ENCODE data around the gene HOXC9. TPM values are rescaled to one million over a fixed set of nuclear protein-coding genes. Genes with fewer than 3 reads are reported as not detected.

HOXC9 gene
- total RNA-seq, 1 experiment from 2014 or later, result not detected

- DNase-seq, result no peak
- Histone ChIP-seq H3K4me2 (ENCODE audit: insufficient read depth, insufficient read length, low read length) (no peak overlapping the region), H3K27ac (ENCODE audit: insufficient read length, low read depth, low read length) (no peak overlapping the region), H3K9me3 (ENCODE audit: control insufficient read depth, low read depth, low read length) (no peaks in the 10 kb centered on the region), H3K4ac (ENCODE audit: low read depth, low read length) (no peak overlapping the region), H2BK12ac (ENCODE audit: insufficient read length, low read depth, low read length) (no peak overlapping the region), H4K5ac (ENCODE audit: insufficient read length, low read depth, low read length) (no peak overlapping the region), H3K18ac (ENCODE audit: insufficient read length, low read depth, low read length) (no peak overlapping the region), H3K56ac (ENCODE audit: insufficient read length, low read depth, low read length) (no peak overlapping the region), H2BK5ac (ENCODE audit: insufficient read length, low read length) (no peak overlapping the region), H4K20me1 (ENCODE audit: control insufficient read depth, insufficient read depth, insufficient read length) (no peaks in the 10 kb centered on the region), H2BK120ac (ENCODE audit: low read depth, low read length, poor library complexity, severe bottlenecking) (no peak overlapping the region), H3T11ph (ENCODE audit: low read length) (no peak overlapping the region), H2BK15ac (ENCODE audit: low read depth, low read length) (no peak overlapping the region), H3K23me2 (ENCODE audit: insufficient read length, low read depth, low read length, poor library complexity, severe bottlenecking) (no peaks in the 10 kb centered on the region), H3K14ac (ENCODE audit: insufficient read depth, low read length) (no peak overlapping the region), H2BK20ac (ENCODE audit: low read depth, low read length, poor library complexity, severe bottlenecking) (no peak overlapping the region), H3K79me2 (ENCODE audit: insufficient read depth, low read length) (no peaks in the 10 kb centered on the region), H3K9ac (ENCODE audit: extremely low read depth, insufficient read length, low read length) (no peak overlapping the region), H3K4me1 (ENCODE audit: insufficient read depth, low read length) (no peaks in the 10 kb centered on the region), H2AK5ac (ENCODE audit: insufficient read length, low read length) (no peak overlapping the region), H4K91ac (ENCODE audit: insufficient read length, low read depth, low read length) (no peak overlapping the region), H2AFZ (ENCODE audit: low read length) (no peak overlapping the region), H3K23ac (ENCODE audit: insufficient read length, low read depth, low read length) (no peak overlapping the region), H4K8ac (replicated peaks; ENCODE audit: insufficient read length, low read depth, low read length) (no peak overlapping the region), H3K79me1 (ENCODE audit: insufficient read depth, low read depth, low read length, poor library complexity, severe bottlenecking) (no peaks in the 10 kb centered on the region), H3K27me3 (ENCODE audit: insufficient read depth, low read length) (peaks cover 98% of the 10 kb centered on the region)
- Mint-ChIP-seq H3K4me3 (no peak overlapping the region; a peak in 1 of 5 replicates), H3K4me1 (peaks cover 4 to 16% of the 10 kb centered on the region in 2 experiments), H3K9me3 (peaks cover 4 to 9% of the 10 kb centered on the region in 2 experiments; a peak in 3 of 5 replicates), H3K27me3 (ENCODE audit: low read depth) (peaks cover 100% of the 10 kb centered on the region), H3K27ac (no peak overlapping the region), H3K36me3 (ENCODE audit: insufficient read depth in 1 of 3, low read depth in 3 of 3) (no peaks in the 10 kb centered on the region)
- no CpG with 5 or more reads among the region's 19 CpGs for WGBS (ENCODE audit: extremely low coverage, insufficient read length, low lambda C conversion rate)
- no peak for TF ChIP-seq CTCF (conservative IDR thresholded peaks at IDR 0.05)
Observed at GRCh38 chr12:54002278-54002914, 2.4 kb downstream of the HOXC9 start.
